CD4-positive, alpha-beta T cell treated with Interleukin-15 for 4 hours (primary cell): ENCODE measurements around the gene PARD3.

Source experiments
- DNase-seq: peaks from one replicate; pipeline ENCODE4 v3.0.0-alpha.2; 2020; ENCODE audit warnings: low spot score

Gene PARD3

GRCh38 chr10:34101001-34101400 is 714.1 kb downstream of the PARD3 start:
- DNase-seq = no peak

GRCh38 chr10:34098821-34099567 is 716.1 kb downstream of the PARD3 start:
- DNase-seq = no peak

DNA sequence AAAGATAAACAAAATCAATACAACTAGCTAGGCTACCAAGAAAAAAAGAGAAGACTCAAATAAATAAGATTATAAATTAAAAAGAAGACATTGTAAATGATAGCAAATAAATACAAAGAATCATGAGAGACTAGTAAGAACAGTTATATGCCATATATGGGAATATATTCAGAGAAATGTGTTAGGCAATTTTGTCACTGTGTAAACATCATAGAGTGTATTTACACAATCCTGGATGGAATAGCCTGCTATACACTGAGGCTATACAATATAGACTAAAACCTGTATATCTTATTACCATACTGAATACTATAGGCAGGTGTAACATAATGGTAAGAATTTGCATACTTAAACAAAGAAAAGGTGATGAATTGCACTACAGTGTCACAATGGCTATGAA is 717.4 kb downstream of the PARD3 start:
- no peak for DNase-seq

- DNase-seq = no peak
Measured at GRCh38 chr10:34094961-34095360, 720.1 kb downstream of the PARD3 start.

DNA sequence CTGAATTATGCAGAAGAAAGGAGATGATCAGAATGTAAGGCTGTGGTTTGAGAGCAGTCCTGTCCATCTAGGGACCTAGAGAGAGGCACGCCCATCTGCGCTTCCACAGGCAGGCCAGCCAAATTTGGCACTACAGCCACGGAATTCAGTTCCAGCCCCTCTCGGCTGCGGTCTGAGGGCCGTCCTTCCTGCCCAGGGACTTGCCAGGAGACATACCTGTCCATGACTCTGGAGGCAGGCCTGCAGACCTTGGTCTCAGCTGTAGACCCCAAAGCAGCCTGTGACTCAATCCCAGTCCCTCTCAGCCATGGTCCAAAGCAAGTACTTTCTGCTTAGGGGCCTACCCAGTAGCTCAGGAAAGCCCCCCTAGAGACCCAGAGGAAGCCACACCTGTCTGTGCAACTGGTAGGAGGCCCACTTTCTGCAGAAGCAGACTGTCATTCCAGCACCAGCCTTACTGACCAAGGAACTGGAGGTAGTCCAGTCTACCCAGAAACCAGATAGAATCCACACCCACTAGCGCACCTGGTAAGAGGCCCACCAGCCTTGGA is 720.9 kb downstream of the PARD3 start:
- no peak for DNase-seq

DNA sequence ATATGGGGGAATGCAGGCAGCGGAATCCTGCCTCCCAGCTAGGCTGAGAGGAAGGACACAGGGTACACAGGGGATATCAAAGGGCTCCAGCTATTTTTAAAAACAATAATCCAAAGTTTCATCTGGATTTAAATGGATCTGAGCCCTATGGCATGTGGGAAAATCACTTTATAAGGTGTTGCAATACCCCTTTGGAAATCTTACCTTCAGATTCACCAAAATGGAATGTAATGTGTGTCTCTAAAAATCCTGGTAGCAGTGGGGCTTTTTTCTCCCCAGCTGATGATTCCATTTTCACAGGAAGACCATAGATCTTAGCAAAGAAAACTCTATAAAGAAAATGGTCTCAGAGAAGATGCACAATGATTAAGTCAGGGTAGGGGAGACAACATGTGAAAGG is 722.2 kb downstream of the PARD3 start:
- DNase-seq = no peak

DNA sequence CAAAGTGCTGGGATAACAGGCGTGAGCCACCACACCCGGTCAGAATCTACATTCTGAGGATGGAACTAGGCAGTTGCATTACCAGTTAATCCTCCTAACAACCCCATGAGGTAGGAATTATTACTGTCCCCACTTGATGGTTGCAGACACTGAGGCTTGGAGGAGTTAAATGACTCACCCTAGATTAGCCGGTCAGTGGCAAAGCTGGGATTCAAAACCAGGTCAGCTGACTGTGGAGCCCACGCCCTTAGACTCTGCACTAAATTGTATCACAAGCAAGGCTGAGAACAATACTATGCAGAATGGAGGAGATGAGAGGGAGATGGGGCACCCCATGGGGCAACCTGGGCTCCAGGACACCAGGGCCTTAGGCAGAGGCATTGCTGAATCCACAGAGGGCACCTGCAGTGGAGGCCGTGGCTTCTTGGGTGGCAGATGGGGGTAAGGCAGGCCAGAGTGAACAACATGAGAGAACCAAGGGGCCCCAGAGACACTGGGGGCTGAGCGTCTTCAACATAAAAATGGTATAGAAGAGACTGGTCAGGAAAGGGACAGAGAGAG is 723.4 kb downstream of the PARD3 start:
- no peak for DNase-seq

DNA sequence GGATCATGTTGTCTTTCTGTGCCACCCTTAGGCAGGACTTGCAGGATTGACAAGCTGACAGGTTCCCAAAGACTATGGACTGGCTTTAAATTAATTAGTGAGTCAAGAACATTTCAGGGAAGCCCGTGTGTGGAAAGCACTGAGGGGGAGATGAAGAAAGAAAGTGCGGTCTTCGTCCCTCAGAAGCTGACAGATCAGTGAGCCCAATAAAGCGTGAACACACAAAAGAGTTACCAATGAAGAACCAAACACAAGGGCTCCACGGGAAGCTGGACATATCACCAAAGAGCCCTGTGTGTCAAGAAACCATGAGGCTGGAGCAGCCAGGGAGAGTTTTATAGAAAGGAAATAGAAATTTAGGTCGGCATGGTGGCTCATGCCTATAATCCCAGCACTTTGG is 725.8 kb downstream of the PARD3 start:
- DNase-seq = no peak

- no peak for DNase-seq
Measured at GRCh38 chr10:34088208-34088794, 726.8 kb downstream of the PARD3 start.

- DNase-seq = no peak
Measured at GRCh38 chr10:34087095-34087418, 728.0 kb downstream of the PARD3 start.

DNA sequence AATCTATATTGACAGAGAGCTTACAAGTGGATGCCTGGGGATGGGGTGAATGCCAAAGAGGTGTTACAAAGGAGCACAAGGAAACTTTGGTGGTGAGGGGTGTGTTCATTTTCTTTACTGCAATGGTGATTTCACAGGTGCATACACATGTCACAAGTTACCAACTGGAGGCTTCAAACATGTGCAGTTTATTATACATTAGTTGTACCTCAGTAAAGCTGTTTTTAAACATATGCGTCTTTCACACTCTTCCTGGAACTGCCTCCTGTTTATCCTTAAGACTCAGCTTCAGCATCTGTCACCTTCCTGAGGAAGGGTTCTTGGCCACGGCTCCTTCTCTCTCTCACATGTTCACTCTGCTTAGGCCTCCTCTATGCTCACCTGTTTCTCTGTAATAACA is 731.5 kb downstream of the PARD3 start:
- no peak for DNase-seq

DNA sequence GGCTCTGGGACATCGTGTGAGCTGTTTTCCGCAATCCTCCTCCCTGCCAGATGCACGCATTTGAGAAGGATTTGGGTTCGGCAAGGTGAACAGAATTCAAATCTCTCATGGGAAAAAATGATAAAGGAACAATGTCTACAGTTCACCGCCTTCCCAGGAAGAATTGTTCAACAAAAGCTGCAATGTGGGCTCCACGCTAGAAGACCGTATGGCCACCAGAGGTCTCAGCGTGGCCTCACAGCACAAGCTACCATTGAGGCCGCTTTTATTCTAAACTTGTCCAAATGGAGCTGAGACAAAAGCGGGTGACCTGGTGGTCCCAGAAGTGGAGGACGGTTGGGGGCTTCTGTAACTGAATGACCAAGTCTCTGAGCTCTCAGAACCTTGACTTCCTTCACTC is 733.1 kb downstream of the PARD3 start:
- DNase-seq = no peak

GRCh38 chr10:34081347-34081743 is 733.8 kb downstream of the PARD3 start:
- no peak for DNase-seq

- no peak for DNase-seq
Measured at GRCh38 chr10:34080485-34081346, 734.4 kb downstream of the PARD3 start.

- DNase-seq = no peak
Measured at GRCh38 chr10:34079702-34080484, 735.2 kb downstream of the PARD3 start.

- DNase-seq = no peak
Measured at GRCh38 chr10:34078745-34079470, 736.2 kb downstream of the PARD3 start.

DNA sequence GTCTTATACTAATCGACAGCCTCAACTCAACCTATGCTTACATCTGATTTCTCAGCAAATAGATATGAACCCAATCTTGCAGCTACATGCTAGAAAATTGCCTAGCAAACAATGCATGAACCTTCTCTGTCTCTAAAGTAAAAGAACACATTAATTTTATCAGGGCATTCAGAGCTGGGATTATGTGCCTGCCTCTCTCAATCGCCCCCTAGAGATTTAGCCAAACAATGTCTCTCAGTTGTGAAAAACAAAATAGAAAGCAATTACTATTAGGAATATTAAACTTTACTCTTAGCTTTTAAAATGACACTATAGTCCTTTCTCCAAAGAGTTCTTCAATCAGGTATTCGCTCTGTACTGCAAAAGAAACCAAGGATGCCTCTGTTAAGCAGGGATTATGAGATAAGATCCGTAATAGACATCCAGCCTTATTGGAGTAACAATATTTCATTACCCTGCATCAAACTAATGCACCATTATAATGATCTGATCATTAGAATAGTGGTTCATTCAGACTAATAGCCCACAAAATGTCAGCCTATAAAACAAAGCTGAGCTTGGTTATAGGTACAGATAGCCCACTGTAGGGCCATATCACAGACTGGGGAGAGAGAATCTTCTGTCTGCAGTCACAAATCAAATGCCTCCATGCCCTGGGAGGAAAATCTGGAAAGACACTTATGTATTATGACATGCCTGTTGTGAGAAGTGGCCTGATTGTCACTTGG is 736.9 kb downstream of the PARD3 start:
- no peak for DNase-seq

DNA sequence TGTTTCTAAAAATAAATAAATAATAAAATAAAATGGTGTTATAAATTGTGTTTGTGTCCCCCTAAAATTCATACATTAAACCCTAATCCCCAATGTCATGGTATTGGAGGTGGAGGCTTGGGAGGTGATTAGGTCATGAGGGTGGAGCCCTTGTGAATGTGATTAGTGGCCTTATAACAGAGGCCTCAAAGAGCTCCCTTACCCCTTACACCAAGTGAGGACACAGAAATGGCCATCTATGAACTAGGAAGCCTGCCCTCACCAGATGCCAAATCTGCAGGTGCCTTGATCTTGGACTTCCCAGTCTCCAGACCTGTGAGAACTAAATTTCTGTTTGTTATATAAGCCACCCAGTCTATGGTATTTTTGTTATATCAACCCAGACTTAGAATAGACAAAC is 738.7 kb downstream of the PARD3 start:
- DNase-seq = no peak

DNA sequence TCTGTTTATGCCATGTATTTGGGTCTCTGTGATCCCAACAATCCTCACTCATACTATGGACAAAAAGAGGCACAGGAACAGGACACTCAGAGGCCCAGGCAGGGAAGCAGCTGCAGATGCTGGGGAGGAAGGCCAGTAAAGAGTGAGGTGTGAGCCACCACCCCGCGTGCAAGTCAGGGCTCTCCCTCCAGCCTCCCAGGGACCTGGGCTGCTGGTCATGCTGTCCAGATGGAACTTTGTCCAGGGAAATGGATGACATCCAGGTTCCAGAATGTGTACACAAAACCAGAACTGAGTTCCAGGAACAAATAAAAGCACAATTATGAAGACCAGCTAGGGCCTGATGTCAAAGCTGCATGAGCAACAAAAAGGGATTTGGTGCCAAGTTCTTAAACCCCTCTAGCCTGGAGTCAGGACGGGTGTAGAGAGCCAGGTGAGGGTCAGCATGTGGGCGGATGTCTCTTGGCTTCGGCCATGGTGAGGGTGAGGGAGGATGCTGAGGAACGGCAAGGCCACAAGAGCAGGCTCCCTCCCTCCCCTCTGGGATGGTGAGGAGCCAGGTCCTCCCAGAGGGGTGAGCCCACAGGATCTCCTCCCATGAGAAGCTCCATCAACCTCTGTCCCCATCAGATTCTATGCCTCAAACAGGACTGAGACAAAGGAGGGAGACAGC is 739.7 kb downstream of the PARD3 start:
- no peak for DNase-seq

DNA sequence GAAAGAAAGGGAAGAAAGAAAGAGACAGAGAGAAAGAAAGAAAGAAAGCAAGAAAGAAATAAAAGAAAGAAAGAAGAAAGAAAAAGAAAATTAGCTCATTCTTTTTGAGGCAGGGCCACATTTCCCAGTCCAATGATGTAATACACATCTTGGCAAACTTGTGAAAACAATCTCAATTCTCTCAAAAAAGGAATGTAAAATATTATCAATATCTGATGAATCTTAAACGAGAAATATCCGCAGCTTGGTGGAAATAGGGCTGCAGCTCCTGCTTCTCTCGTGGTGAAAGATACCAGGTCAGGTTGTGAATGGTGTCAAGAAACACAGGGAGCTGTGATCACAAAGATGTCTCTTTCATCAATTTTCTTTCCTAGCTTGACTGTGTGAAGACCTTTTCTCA is 741.0 kb downstream of the PARD3 start:
- no peak for DNase-seq
